ENCODE results near the gene MPPED1. TPM values are rescaled to one million over a fixed set of nuclear protein-coding genes. Genes with fewer than 3 reads are reported as not detected.

The MPPED1 gene
- total and polyA plus RNA-seq, 2 donors (not counting 3 experiments of a cell fraction or from before 2014, with no cell fraction given) = not detected

GRCh38 chr22:43441216-43441615, 29.4 kb downstream of the MPPED1 start:
- Histone ChIP-seq H3K9me3 (replicated peaks; ENCODE audit: control insufficient read depth, insufficient read depth, low read length) (no peaks in the 10 kb centered on the region), H3K4me3 (replicated peaks in 1 of 3; ENCODE audit: insufficient read depth in 1 of 3, low read depth in 1 of 3, low read length in 3 of 3) (no peak overlapping the region), H3K9ac (replicated peaks; ENCODE audit: extremely low read depth, insufficient read depth, low read length) (no peak overlapping the region), H3K9me1 (replicated peaks; ENCODE audit: control insufficient read depth, extremely low read depth, insufficient read depth, low read length) (no peaks in the 10 kb centered on the region), H4K20me1 (replicated peaks; ENCODE audit: control insufficient read depth, extremely low read depth, insufficient read depth, low read length) (no peaks in the 10 kb centered on the region), H3K79me2 (ENCODE audit: control insufficient read depth, insufficient read depth, low read length) (no peaks in the 10 kb centered on the region), H3K27me3 (ENCODE audit: control insufficient read depth in 2 of 2, insufficient read depth in 2 of 2, low read length in 2 of 2) (no peaks in the 10 kb centered on the region), H3K4me1 (ENCODE audit: control insufficient read depth, extremely low read depth, insufficient read depth, low read length) (no peaks in the 10 kb centered on the region), H3K36me3 (ENCODE audit: control insufficient read depth in 2 of 2, extremely low read depth in 1 of 2, insufficient read depth in 2 of 2, low read length in 2 of 2) (no peaks in the 10 kb centered on the region), H3K4me2 (ENCODE audit: insufficient read depth, low read length) (no peak overlapping the region), H3K27ac (ENCODE audit: insufficient read depth, low read depth, low read length) (no peak overlapping the region), H2AFZ (ENCODE audit: low read depth, low read length) (no peak overlapping the region)
- POLR2A ChIA-PET = no interaction called here
- CTCF ChIA-PET = no interaction called here
- FAIRE-seq = no peak
- no peak for DNase-seq (ENCODE audit: low read depth, low spot score)
- dilution Hi-C loops (cut with MboI; ENCODE audit: extremely low pct_ligation_motif_present, low sequenced_read_pairs) (no loop called here), intact Hi-C loops (cut with micrococcal nuclease) (no loop called here)
- BruUV-seq (replicated peaks) = no TSS peak
- TF ChIP-seq POLR2AphosphoS5 (IDR thresholded peaks at IDR 0.05; ENCODE audit: insufficient read depth, low read depth, low read length) = no peak
- TF ChIP-seq POLR2A (IDR thresholded peaks at IDR 0.05; ENCODE audit: low read depth, low read length) = no peak
- no peak for TF ChIP-seq CTCF (IDR thresholded peaks at IDR 0.05; ENCODE audit: extremely low read depth in 1 of 2, insufficient read depth in 1 of 2, low read depth in 1 of 2, low read length in 2 of 2)
- no peak for TF ChIP-seq MAX (IDR thresholded peaks at IDR 0.05; ENCODE audit: insufficient read depth, insufficient read length)
- TF ChIP-seq GATA2 (IDR thresholded peaks at IDR 0.05; ENCODE audit: insufficient read depth, insufficient read length, low read depth, low read length) = no peak
- TF ChIP-seq EZH2 (IDR thresholded peaks at IDR 0.05; ENCODE audit: borderline replicate concordance, low read depth, low read length, severe bottlenecking) = no peak
- TF ChIP-seq JUN (IDR thresholded peaks at IDR 0.05; ENCODE audit: borderline replicate concordance, insufficient read depth, insufficient read length, low read depth) = no peak
- TF ChIP-seq MYC (IDR thresholded peaks at IDR 0.05; ENCODE audit: low read depth, low read length) = no peak
- no peak for TF ChIP-seq FOS (IDR thresholded peaks at IDR 0.05; ENCODE audit: borderline replicate concordance, insufficient read depth, low read length)
